Activated CD8-positive, alpha-beta memory T cell treated with anti-CD3 and anti-CD28 coated beads, Interleukin-2, amount 10 ng/mL, durations not matched to agents 7 days and 5 days (primary cell): Measurements from ENCODE around the gene CTDNEP1. TPM values are rescaled to one million over a fixed set of nuclear protein-coding genes. Genes with fewer than 3 reads are reported as not detected.

Experiments
- ATAC-seq: fragments of 150-1000 bp; cut with Tn5 transposase; one replicate; pipeline ENCODE4 v1.10.0; 2021; ENCODE audit warnings: moderate library complexity
- CTCF ChIA-PET: fragments of 350-600 bp; sonication (Branson Sonifier 250); formaldehyde crosslinking; loops from one replicate; lab custom pipeline; 2021; ENCODE audit warnings: antibody characterized with exemption; lab: Charles Lee
- DNase-seq: peaks from one replicate; pipeline ENCODE4 v3.0.0-alpha.2; 2020
- H3K27ac Mint-ChIP-seq: one replicate; pipeline ENCODE4 v1.8.0; 2021; ENCODE audit warnings: mild to moderate bottlenecking, mixed read lengths
- H3K27me3 Mint-ChIP-seq: one replicate; pipeline ENCODE4 v1.8.0; 2021; ENCODE audit warnings: mixed read lengths
- H3K36me3 Mint-ChIP-seq: one replicate; pipeline ENCODE4 v1.8.0; 2021; ENCODE audit warnings: mild to moderate bottlenecking, mixed read lengths
- H3K4me1 Mint-ChIP-seq: one replicate; pipeline ENCODE4 v1.8.0; 2021; ENCODE audit warnings: mixed read lengths
- H3K4me3 Mint-ChIP-seq: one replicate; pipeline ENCODE4 v1.8.0; 2021; ENCODE audit warnings: mild to moderate bottlenecking, moderate library complexity, mixed read lengths
- H3K9me3 Mint-ChIP-seq: one replicate; pipeline ENCODE4 v1.8.0; 2022; ENCODE audit warnings: low read depth, mixed read lengths
- microRNA-seq: library from miRNA; unstranded; fragments of <30 nt; microRNA quantifications from one replicate; pipeline ENCODE4 v1.2.0, GENCODE V29; 2022
- total RNA-seq, 2 experiments: library from RNA; stranded (reverse); gene quantifications; one replicate each; pipeline ENCODE4 v1.2.3, GENCODE V29; 2021

Gene CTDNEP1
- total RNA-seq, 2 experiments from 2014 or later = 162 to 192 TPM

DNA sequence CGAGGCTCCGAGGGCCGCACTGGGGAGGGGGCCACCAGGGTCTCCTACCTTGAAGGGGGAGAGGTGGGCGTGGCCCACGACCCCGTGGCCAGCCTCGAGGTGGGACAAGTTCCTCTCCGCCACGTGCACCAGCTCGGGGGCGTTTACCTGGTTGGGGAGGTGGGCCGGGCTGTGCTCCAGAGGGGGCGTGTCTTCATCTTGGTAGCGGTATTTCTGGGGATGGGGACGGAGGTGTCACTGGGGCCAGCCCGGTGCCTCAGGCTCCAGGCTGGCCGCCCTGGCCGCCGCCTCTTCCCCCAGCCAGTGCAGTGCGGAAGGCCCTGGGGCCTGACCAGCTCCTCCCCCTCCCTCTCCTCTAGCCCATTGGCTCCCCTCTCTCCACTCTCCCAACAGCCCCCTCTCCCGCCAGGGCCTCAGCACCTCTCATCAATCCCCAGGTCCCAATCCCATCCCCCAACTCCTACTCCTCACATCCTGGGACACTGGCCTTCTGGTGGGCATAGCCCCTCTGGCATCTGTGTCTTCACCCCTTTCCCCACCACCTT, 43.4 kb downstream of the CTDNEP1 start:
- CTCF ChIA-PET = no interaction called here

DNA sequence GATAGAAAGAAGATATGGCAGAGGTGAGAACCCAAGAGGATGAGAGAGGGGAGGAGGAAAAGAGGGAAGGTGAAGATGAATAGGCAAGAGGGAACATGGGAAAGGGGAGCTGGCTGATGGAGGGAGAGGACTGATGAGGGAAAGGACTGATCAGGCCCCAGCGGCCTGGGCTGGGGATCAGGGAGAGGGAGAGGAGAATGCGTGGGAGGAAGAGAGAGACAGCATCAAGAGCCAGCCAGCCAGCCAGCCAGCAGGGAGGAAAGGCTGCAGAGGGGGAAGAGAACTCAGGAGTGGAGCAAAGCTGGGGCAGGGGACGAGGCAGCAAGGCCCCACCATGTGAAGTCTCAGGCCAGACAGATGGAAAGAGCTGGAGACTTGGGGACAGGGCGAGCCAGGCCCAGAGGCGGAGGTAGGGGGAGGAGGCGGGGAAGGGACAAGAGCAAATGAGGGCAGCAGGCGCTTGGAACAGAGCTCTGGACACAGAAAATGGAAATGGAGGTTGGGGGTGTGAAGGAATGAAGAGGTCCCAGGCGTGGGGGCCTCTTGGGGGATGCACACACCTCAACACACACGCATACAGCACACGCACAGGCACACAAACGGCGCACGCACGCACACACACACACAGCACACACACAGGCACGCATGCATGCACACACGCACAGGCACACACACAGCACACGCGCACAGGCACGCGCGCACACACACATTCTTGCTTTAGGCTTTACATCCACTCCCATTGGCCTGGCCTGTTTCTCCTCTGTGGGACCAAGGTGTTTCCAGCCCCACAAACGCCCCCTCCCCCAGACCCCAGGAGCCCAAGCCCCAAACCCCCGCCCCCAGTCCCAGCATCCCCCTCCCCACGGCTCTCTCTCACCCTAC, 44.2 kb downstream of the CTDNEP1 start:
- ATAC-seq (no peak), DNase-seq (no peak)
- peaks cover 27% of the 10 kb centered on the region for H3K4me1 Mint-ChIP-seq
- H3K4me3 Mint-ChIP-seq = no peak overlapping the region
- CTCF ChIA-PET = interaction anchor here (1.2 to 1.4 kb wide), 2 partner anchors 89 to 155 kb away, joined by 4 read pairs; no protein-coding TSS in a partner anchor
- peak overlapping the region; percentile 27 for H3K27ac Mint-ChIP-seq
- no peaks in the 10 kb centered on the region for H3K9me3 Mint-ChIP-seq
- peaks cover 11% of the 10 kb centered on the region for H3K27me3 Mint-ChIP-seq
- no peaks in the 10 kb centered on the region for H3K36me3 Mint-ChIP-seq

More for the DNA sequence above, 43.4 kb downstream of the CTDNEP1 start:
- DNase-seq (no peak), ATAC-seq (no peak)
- H3K36me3 Mint-ChIP-seq = no peaks in the 10 kb centered on the region
- peaks cover 14% of the 10 kb centered on the region for H3K27me3 Mint-ChIP-seq
- H3K9me3 Mint-ChIP-seq = no peaks in the 10 kb centered on the region
- H3K27ac Mint-ChIP-seq = no peak overlapping the region
- H3K4me3 Mint-ChIP-seq = no peak overlapping the region
- H3K4me1 Mint-ChIP-seq = peaks cover 28% of the 10 kb centered on the region

DNA sequence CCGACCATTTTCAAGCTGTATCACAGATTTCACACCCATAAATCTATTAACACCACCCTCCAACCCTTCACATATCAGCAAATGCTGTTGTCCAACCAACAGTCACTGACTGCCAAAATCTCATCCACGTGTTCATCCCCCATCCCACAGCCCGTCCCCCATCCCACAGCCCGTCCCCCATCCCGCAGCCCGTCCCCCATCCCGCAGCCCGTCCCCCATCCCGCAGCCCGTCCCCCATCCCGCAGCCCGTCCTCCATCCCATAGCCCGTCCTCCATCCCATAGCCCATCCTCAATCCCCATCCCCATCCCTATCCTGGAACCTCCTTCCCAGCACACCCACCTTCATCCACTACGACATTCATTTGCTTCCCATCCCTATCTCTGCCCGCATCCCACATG, 46.0 kb downstream of the CTDNEP1 start:
- Mint-ChIP-seq H3K4me3 (peak overlapping the region; percentile 69), H3K36me3 (no peaks in the 10 kb centered on the region), H3K27me3 (peaks cover 5% of the 10 kb centered on the region), H3K27ac (peak overlapping the region; percentile 84), H3K9me3 (no peaks in the 10 kb centered on the region), H3K4me1 (peaks cover 26% of the 10 kb centered on the region)
- ATAC-seq (no peak), DNase-seq (no peak)
- CTCF ChIA-PET = interaction anchor here (1.2 kb wide), 1 partner anchor 9 kb away, joined by 3 read pairs; no protein-coding TSS in a partner anchor

DNA sequence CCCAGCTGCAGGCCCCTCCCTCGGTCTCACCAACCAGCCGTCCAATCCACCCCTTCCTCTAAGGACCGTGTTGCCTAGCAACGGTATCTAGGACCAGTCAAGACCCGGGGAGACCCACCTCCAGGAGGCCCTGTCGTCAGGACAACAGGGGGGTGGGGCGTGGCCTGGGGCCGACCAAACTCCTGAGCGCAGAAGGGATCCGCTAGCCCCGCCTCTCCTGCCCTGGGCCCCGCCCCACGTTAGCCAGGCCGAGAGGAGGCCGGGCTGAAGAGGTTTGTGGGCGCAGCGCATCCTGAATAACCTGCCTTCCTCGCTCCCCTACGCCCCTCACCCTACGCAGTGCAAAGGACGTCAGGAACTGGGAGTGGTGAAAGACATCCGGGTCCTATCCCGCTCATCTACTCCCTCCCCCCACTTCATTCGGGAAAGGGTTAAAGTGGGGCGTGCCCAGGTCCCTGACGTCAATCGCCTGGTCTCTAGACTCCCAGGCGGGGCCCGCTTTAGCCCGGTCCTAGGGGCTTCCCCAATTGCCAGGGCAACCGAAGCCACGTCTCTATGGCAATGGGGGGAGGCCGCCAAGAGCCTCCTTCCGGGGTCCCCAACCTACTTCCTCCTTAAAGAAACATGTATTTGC, 46.6 kb downstream of the CTDNEP1 start:
- Mint-ChIP-seq H3K9me3 (no peaks in the 10 kb centered on the region), H3K27ac (peak overlapping the region; percentile 84), H3K4me3 (peak overlapping the region; percentile 69), H3K27me3 (peaks cover under 1% of the 10 kb centered on the region), H3K36me3 (no peaks in the 10 kb centered on the region), H3K4me1 (peaks cover 24% of the 10 kb centered on the region)
- peak; percentile 87 for ATAC-seq
- peak; percentile 97 for DNase-seq
- CTCF ChIA-PET = interaction anchor here (1.0 to 1.2 kb wide), 4 partner anchors 10 to 159 kb away, joined by 3 to 4 read pairs (median 4); no protein-coding TSS in a partner anchor

DNA sequence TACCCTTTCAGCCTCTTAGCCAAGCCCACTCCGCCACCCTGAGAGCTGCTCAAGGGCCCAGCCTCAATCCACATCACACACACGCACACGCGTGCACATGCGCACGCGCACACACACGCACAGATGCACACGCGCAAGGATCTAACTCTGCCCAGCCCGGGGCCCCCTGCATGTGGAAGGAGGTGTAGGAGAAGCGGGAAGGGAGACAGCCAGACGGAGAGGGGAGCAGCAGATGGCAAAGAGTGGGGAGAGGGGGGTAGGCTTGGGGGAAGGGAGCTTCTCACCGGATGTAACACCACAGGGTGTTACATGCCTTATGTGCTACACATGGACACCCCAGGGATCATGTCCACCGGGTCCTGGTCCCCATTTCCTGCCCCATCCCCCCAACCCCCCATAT, 47.2 kb downstream of the CTDNEP1 start:
- Mint-ChIP-seq H3K27ac (peak overlapping the region; percentile 84), H3K27me3 (no peaks in the 10 kb centered on the region), H3K9me3 (no peaks in the 10 kb centered on the region), H3K4me3 (peak overlapping the region; percentile 69), H3K4me1 (peaks cover 24% of the 10 kb centered on the region), H3K36me3 (no peaks in the 10 kb centered on the region)
- DNase-seq (no peak), ATAC-seq (no peak)
- CTCF ChIA-PET = interaction anchor here (1.0 to 1.2 kb wide), 3 partner anchors 16 to 159 kb away, joined by 3 to 4 read pairs (median 4); no protein-coding TSS in a partner anchor

DNA sequence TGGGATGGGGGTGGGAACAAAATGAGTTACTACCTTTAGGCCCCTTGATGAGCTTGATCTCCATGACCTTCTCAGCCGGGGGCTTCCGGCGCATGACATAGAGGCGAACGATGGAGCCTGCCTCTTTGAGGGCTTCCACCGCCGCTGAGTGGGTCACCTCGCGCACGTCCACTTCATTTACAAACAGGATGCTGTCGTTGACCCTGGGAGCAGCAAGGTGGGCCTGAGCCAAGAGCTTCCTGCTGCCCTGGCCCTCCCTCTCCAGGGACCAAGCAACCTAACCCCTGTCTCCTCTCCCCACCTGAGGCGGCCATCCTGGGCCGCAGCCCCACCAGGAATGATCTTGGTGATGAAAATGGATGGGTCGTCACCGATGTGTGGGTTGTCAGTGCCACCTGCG, 48.1 kb downstream of the CTDNEP1 start:
- CTCF ChIA-PET = no interaction called here
- Mint-ChIP-seq H3K4me1 (peaks cover 24% of the 10 kb centered on the region), H3K9me3 (no peaks in the 10 kb centered on the region), H3K36me3 (no peaks in the 10 kb centered on the region), H3K27ac (no peak overlapping the region), H3K4me3 (no peak overlapping the region), H3K27me3 (no peaks in the 10 kb centered on the region)
- ATAC-seq (no peak), DNase-seq (no peak)

DNA sequence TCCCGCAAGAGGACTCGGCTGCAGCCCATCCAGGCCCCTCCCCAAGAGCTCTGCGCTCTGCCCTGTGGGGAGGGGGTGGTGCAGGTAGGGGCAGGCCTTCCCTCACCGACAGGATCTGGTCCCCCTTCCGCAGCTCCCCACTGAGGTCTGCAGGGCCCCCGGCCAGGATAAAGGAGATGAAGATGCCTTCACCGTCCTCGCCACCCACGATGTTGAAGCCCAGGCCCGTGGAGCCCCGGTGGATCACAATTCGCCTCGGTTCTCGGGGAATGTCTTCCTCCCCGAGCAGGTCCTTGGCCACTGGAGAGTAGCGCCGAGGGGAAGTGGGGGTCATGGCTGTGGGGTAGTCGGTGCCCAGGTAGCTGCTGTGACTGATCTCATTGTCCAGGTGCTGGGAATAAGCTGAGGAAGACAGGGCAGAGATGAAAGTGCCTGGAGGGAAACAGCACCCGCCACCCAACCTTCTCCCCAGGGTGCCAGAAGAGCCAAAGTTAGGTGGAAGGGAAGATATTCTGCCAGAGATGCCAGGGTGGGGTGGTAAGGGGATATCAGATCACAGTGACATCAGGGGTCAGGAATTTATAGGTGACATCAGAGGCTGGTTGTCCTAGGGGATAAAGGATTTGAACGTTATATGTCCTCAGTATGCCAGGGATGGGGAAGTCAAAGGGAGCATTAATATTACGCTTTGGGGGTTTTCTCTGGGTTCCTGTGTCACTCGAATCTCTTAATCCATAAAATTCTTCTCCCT, 54.7 kb downstream of the CTDNEP1 start:
- no peaks in the 10 kb centered on the region for H3K9me3 Mint-ChIP-seq
- no peaks in the 10 kb centered on the region for H3K36me3 Mint-ChIP-seq
- CTCF ChIA-PET = interaction anchor here (0.9 to 1.8 kb wide), 2 partner anchors 19 to 151 kb away, joined by 3 to 4 read pairs; no protein-coding TSS in a partner anchor
- H3K27me3 Mint-ChIP-seq = no peaks in the 10 kb centered on the region
- no peak overlapping the region for H3K4me3 Mint-ChIP-seq
- DNase-seq (no peak), ATAC-seq (no peak)
- H3K4me1 Mint-ChIP-seq = no peaks in the 10 kb centered on the region
- no peak overlapping the region for H3K27ac Mint-ChIP-seq

DNA sequence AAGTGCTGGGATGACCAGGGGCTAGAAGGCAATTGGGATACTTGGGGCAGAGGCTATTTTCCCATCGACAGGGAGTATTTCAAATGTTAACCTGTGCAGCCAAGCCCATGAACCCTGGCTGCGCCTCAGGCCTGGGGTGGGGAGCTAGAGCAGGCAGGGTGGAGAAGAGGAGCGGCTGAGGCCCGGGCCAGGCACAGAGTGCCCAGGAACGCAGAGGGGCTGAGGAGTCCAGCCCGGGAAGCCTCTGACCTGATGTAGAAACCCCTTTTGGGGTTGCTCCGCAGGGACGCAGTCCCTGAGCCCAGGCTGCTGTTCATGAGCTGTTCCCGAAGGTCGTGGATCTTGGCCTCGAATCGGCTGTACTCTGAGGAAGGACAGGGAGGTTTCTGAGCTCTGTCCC, 55.6 kb downstream of the CTDNEP1 start:
- ATAC-seq = no peak
- CTCF ChIA-PET = interaction anchor here (0.9 to 1.8 kb wide), 2 partner anchors 18 to 150 kb away, joined by 3 to 4 read pairs; no protein-coding TSS in a partner anchor
- no peaks in the 10 kb centered on the region for H3K4me1 Mint-ChIP-seq
- no peak overlapping the region for H3K4me3 Mint-ChIP-seq
- DNase-seq = no peak
- H3K27me3 Mint-ChIP-seq = no peaks in the 10 kb centered on the region
- no peaks in the 10 kb centered on the region for H3K36me3 Mint-ChIP-seq
- no peaks in the 10 kb centered on the region for H3K9me3 Mint-ChIP-seq
- H3K27ac Mint-ChIP-seq = no peak overlapping the region

Small RNA genes lying within 50 kb of the gene (microRNA-seq; reads per million reads assigned to microRNA genes)
- gene MIR324 = 2,723 reads per million, percentile 89 among the genes with 10 or more reads in this experiment

Other genes starting within 250 kb of the CTDNEP1 start
- 100 to 1,000 TPM; 121 to 205 TPM for gene RNASEK, start 239.1 kb downstream of the CTDNEP1 start, total RNA-seq
- gene BCL6B, start 228.7 kb downstream of the CTDNEP1 start, total RNA-seq = 1 to 10 TPM in 1 of 2 experiments, under 1 TPM in 1; 0.85 to 6.7 TPM
- gene SLC16A13, start 215.7 kb downstream of the CTDNEP1 start, total RNA-seq = 10 to 100 TPM; 19.0 to 34.1 TPM
- 1 to 10 TPM; 1.2 to 1.3 TPM for gene SLC16A11, start 207.6 kb downstream of the CTDNEP1 start, total RNA-seq
- gene CLEC10A, start 171.5 kb downstream of the CTDNEP1 start, total RNA-seq = not detected
- gene ASGR2, start 136.9 kb downstream of the CTDNEP1 start, total RNA-seq = not detected
- gene ASGR1, start 72.4 kb downstream of the CTDNEP1 start, total RNA-seq = under 1 TPM; 0.35 to 0.38 TPM
- 1 to 10 TPM; 4.9 to 5.3 TPM for gene DLG4, start 31.9 kb downstream of the CTDNEP1 start, total RNA-seq
- 100 to 1,000 TPM; 411 to 423 TPM for gene ACADVL, start 31.8 kb downstream of the CTDNEP1 start, total RNA-seq
- 10 to 100 TPM; 52.7 to 62.0 TPM for gene DVL2, start 17.2 kb downstream of the CTDNEP1 start, total RNA-seq
- gene PHF23, start 12.3 kb downstream of the CTDNEP1 start, total RNA-seq = 10 to 100 TPM; 42.1 to 53.2 TPM
- gene GABARAP, start 9.3 kb downstream of the CTDNEP1 start, total RNA-seq = 100 to 1,000 TPM; 207 to 231 TPM
- 10 to 100 TPM; 56.5 to 70.4 TPM for gene ELP5, start 481 bp upstream of the CTDNEP1 start, total RNA-seq
- 1 to 10 TPM in 1 of 2 experiments, under 1 TPM in 1; 0.66 to 1.9 TPM for gene CLDN7, start 10.7 kb upstream of the CTDNEP1 start, total RNA-seq
- not detected for gene SLC2A4, start 30.0 kb upstream of the CTDNEP1 start, total RNA-seq
- gene YBX2, start 42.9 kb upstream of the CTDNEP1 start, total RNA-seq = 1 to 10 TPM in 1 of 2 experiments, under 1 TPM in 1; 0.35 to 1.4 TPM
- gene EIF5A, start 55.9 kb upstream of the CTDNEP1 start, total RNA-seq = 100 to 1,000 TPM; 575 to 853 TPM
- gene GPS2, start 63.6 kb upstream of the CTDNEP1 start, total RNA-seq = 10 to 100 TPM; 83.7 to 85.1 TPM
- gene NEURL4, start 77.6 kb upstream of the CTDNEP1 start, total RNA-seq = 10 to 100 TPM; 43.7 to 44.8 TPM
- 100 to 1,000 TPM; 594 to 712 TPM for gene ACAP1, start 84.8 kb upstream of the CTDNEP1 start, total RNA-seq
- 1 to 10 TPM; 6.0 to 6.1 TPM for gene KCTD11, start 100.4 kb upstream of the CTDNEP1 start, total RNA-seq
- gene TMEM95, start 103.4 kb upstream of the CTDNEP1 start, total RNA-seq = not detected
- gene TNK1, start 129.4 kb upstream of the CTDNEP1 start, total RNA-seq = under 1 TPM; 0.54 to 0.61 TPM
- gene PLSCR3, start 142.8 kb upstream of the CTDNEP1 start, total RNA-seq = 10 to 100 TPM; 65.5 to 74.2 TPM
- 10 to 100 TPM; 47.5 to 56.1 TPM for gene TMEM256, start 152.4 kb upstream of the CTDNEP1 start, total RNA-seq
- 1 to 10 TPM; 2.0 to 3.5 TPM for gene NLGN2, start 156.1 kb upstream of the CTDNEP1 start, total RNA-seq
- not detected for gene SPEM1, start 168.6 kb upstream of the CTDNEP1 start, total RNA-seq
- gene SPEM2, start 173.9 kb upstream of the CTDNEP1 start, total RNA-seq = not detected
- gene SPEM3, start 177.1 kb upstream of the CTDNEP1 start, total RNA-seq = not detected
- 10 to 100 TPM; 13.9 to 16.7 TPM for gene TMEM102, start 183.7 kb upstream of the CTDNEP1 start, total RNA-seq
- gene FGF11, start 187.8 kb upstream of the CTDNEP1 start, total RNA-seq = 1 to 10 TPM; 3.6 to 4.1 TPM
- gene CHRNB1, start 193.3 kb upstream of the CTDNEP1 start, total RNA-seq = 10 to 100 TPM; 10.4 to 13.1 TPM
- gene ZBTB4, start 227.9 kb upstream of the CTDNEP1 start, total RNA-seq = 10 to 100 TPM; 24.5 to 27.7 TPM
- gene SLC35G6, start 229.7 kb upstream of the CTDNEP1 start, total RNA-seq = not detected
- 100 to 1,000 TPM; 198 to 228 TPM for gene POLR2A, start 232.6 kb upstream of the CTDNEP1 start, total RNA-seq